KOPT-K1 (cell line): ENCODE measurements around the gene SGIP1.

ENCODE experiments used
- H3K27ac ChIP-seq: fragments of 200-600 bp; sonication (generic); 2 replicates; pipeline ENCODE4 v1.5.1; 2016; ENCODE audit warnings: antibody characterized with exemption, mild to moderate bottlenecking, low read depth, low read length; ENCODE audit not compliant: poor library complexity, severe bottlenecking
- H3K36me3 ChIP-seq: fragments of 200-600 bp; sonication (generic); 2 replicates; pipeline ENCODE4 v1.5.1; 2017; ENCODE audit warnings: antibody characterized with exemption, mild to moderate bottlenecking, low read length, moderate library complexity; ENCODE audit not compliant: insufficient read depth
- H3K9me3 ChIP-seq: fragments of 200-600 bp; sonication (generic); 2 replicates; pipeline ENCODE4 v1.5.1; 2017; ENCODE audit warnings: antibody characterized with exemption, low read length, mild to moderate bottlenecking; ENCODE audit not compliant: insufficient read depth, poor library complexity, severe bottlenecking

The SGIP1 gene

GRCh38 chr1:66685670-66686069, 151.7 kb downstream of the SGIP1 start:
- no peak overlapping the region for H3K27ac ChIP-seq
- no peaks in the 10 kb centered on the region for H3K36me3 ChIP-seq
- no peaks in the 10 kb centered on the region for H3K9me3 ChIP-seq

- Histone ChIP-seq H3K36me3 (no peaks in the 10 kb centered on the region), H3K9me3 (no peaks in the 10 kb centered on the region), H3K27ac (no peak overlapping the region)
These were observed 152.5 kb downstream of the SGIP1 start for GRCh38 chr1:66686406-66686805.

- H3K9me3 ChIP-seq: no peaks in the 10 kb centered on the region
- no peak overlapping the region for H3K27ac ChIP-seq
- no peaks in the 10 kb centered on the region for H3K36me3 ChIP-seq
These were observed 153.4 kb downstream of the SGIP1 start for GRCh38 chr1:66687358-66687757.

- no peaks in the 10 kb centered on the region for H3K9me3 ChIP-seq
- no peaks in the 10 kb centered on the region for H3K36me3 ChIP-seq
- H3K27ac ChIP-seq: no peak overlapping the region
These were observed 156.9 kb downstream of the SGIP1 start for GRCh38 chr1:66690666-66691381.

- Histone ChIP-seq H3K9me3 (no peaks in the 10 kb centered on the region), H3K36me3 (no peaks in the 10 kb centered on the region), H3K27ac (no peak overlapping the region)
These were observed 158.7 kb downstream of the SGIP1 start for GRCh38 chr1:66692681-66693080.

GRCh38 chr1:66693856-66694255, 159.9 kb downstream of the SGIP1 start:
- Histone ChIP-seq H3K36me3 (no peaks in the 10 kb centered on the region), H3K9me3 (no peaks in the 10 kb centered on the region), H3K27ac (no peak overlapping the region)

- Histone ChIP-seq H3K9me3 (no peaks in the 10 kb centered on the region), H3K27ac (no peak overlapping the region), H3K36me3 (no peaks in the 10 kb centered on the region)
These were observed 161.2 kb downstream of the SGIP1 start for GRCh38 chr1:66695116-66695515.

- Histone ChIP-seq H3K9me3 (no peaks in the 10 kb centered on the region), H3K36me3 (no peaks in the 10 kb centered on the region), H3K27ac (no peak overlapping the region)
These were observed 162.8 kb downstream of the SGIP1 start for GRCh38 chr1:66696771-66697170.

- Histone ChIP-seq H3K9me3 (no peaks in the 10 kb centered on the region), H3K27ac (no peak overlapping the region), H3K36me3 (no peaks in the 10 kb centered on the region)
These were observed 165.3 kb downstream of the SGIP1 start for GRCh38 chr1:66699213-66699612.

- Histone ChIP-seq H3K36me3 (no peaks in the 10 kb centered on the region), H3K9me3 (no peaks in the 10 kb centered on the region), H3K27ac (no peak overlapping the region)
These were observed 170.4 kb downstream of the SGIP1 start for GRCh38 chr1:66704177-66704875.

GRCh38 chr1:66705110-66705509, 171.2 kb downstream of the SGIP1 start:
- H3K36me3 ChIP-seq: no peaks in the 10 kb centered on the region
- no peak overlapping the region for H3K27ac ChIP-seq
- H3K9me3 ChIP-seq: no peaks in the 10 kb centered on the region

GRCh38 chr1:66711420-66711819, 177.5 kb downstream of the SGIP1 start:
- Histone ChIP-seq H3K9me3 (no peaks in the 10 kb centered on the region), H3K27ac (no peak overlapping the region), H3K36me3 (no peaks in the 10 kb centered on the region)

GRCh38 chr1:66712839-66713238, 178.9 kb downstream of the SGIP1 start:
- H3K9me3 ChIP-seq: no peaks in the 10 kb centered on the region
- H3K27ac ChIP-seq: no peak overlapping the region
- no peaks in the 10 kb centered on the region for H3K36me3 ChIP-seq

- no peak overlapping the region for H3K27ac ChIP-seq
- H3K36me3 ChIP-seq: no peaks in the 10 kb centered on the region
- H3K9me3 ChIP-seq: no peaks in the 10 kb centered on the region
These were observed 190.0 kb downstream of the SGIP1 start for GRCh38 chr1:66723985-66724384.

GRCh38 chr1:66725885-66726665, 192.1 kb downstream of the SGIP1 start:
- Histone ChIP-seq H3K27ac (no peak overlapping the region), H3K9me3 (no peaks in the 10 kb centered on the region), H3K36me3 (no peaks in the 10 kb centered on the region)
